WTC11 (cell line): ENCODE data around the gene ERC2. TPM values are rescaled to one million over a fixed set of nuclear protein-coding genes. Genes with fewer than 3 reads are reported as not detected.
A peak's percentile ranks its signal among the peaks of the same experiment; 100 is the strongest.

Experiments
- ATAC-seq: fragments of 200-7000 bp; cut with Tn5 transposase; 2 replicates; pipeline ENCODE4 v1.10.0; 2021; ENCODE audit warnings: mild to moderate bottlenecking, moderate library complexity
- CTCF ChIA-PET: fragments of 300-600 bp; sonication (Branson Sonifier 250); formaldehyde crosslinking; loops from one replicate; lab custom pipeline; 2021; ENCODE audit warnings: antibody characterized with exemption; lab: Charles Lee
- POLR2A ChIA-PET: fragments of 350-600 bp; sonication (Branson Sonifier 250); formaldehyde crosslinking; loops from one replicate; lab custom pipeline; 2021; ENCODE audit warnings: antibody characterized with exemption; lab: Charles Lee
- DNase-seq: peaks from one replicate; pipeline ENCODE4 v3.0.0; 2021; ENCODE audit warnings: low spot score
- H3K27ac Mint-ChIP-seq: 2 replicates; pipeline ENCODE4 v1.8.0; 2021; ENCODE audit warnings: mixed read lengths
- H3K27me3 Mint-ChIP-seq: 2 replicates; pipeline ENCODE4 v1.8.0; 2021; ENCODE audit warnings: low read depth, mild to moderate bottlenecking, moderate library complexity, mixed read lengths
- H3K36me3 Mint-ChIP-seq: 2 replicates; pipeline ENCODE4 v1.8.0; 2021; ENCODE audit warnings: mixed read lengths
- H3K4me1 Mint-ChIP-seq: 2 replicates; pipeline ENCODE4 v1.8.0; 2022; ENCODE audit warnings: mixed read lengths
- H3K4me3 Mint-ChIP-seq: 2 replicates; pipeline ENCODE4 v1.8.0; 2021; ENCODE audit warnings: mild to moderate bottlenecking, moderate library complexity, mixed read lengths
- H3K9me3 Mint-ChIP-seq: 2 replicates; pipeline ENCODE4 v1.8.0; 2021; ENCODE audit warnings: mixed read lengths
- FOXK1 ChIP-seq: sonication (generic); formaldehyde crosslinking; IDR thresholded peaks from 2 replicates; pipeline ENCODE4 v1.8.0; 2022; ENCODE audit warnings: mild to moderate bottlenecking, moderate library complexity, missing genetic modification reagents
- FOXP1 ChIP-seq: sonication (generic); formaldehyde crosslinking; IDR thresholded peaks from 2 replicates; pipeline ENCODE4 v1.8.0; 2022; ENCODE audit warnings: missing genetic modification reagents, mild to moderate bottlenecking, moderate library complexity, borderline replicate concordance
- JUN ChIP-seq: sonication (generic); formaldehyde crosslinking; IDR thresholded peaks from 2 replicates; pipeline ENCODE4 v1.8.0; 2023; ENCODE audit warnings: mild to moderate bottlenecking, missing genetic modification reagents
- MYBL2 ChIP-seq: sonication (generic); formaldehyde crosslinking; IDR thresholded peaks from 2 replicates; pipeline ENCODE4 v1.8.1; 2023; ENCODE audit warnings: mild to moderate bottlenecking, moderate library complexity, missing genetic modification reagents
- NFE2L1 ChIP-seq: sonication (generic); formaldehyde crosslinking; IDR thresholded peaks from 2 replicates; pipeline ENCODE4 v1.8.1; 2023; ENCODE audit warnings: missing genetic modification reagents
- TP53 ChIP-seq: sonication (generic); formaldehyde crosslinking; IDR thresholded peaks from 2 replicates; pipeline ENCODE4 v1.8.1; 2023; ENCODE audit warnings: mild to moderate bottlenecking, missing genetic modification reagents
- ZNF263 ChIP-seq: sonication (generic); formaldehyde crosslinking; IDR thresholded peaks from 2 replicates; pipeline ENCODE4 v1.8.1; 2022; ENCODE audit warnings: low read depth, mild to moderate bottlenecking, moderate library complexity, missing genetic modification reagents
- total RNA-seq: library from RNA; stranded (reverse); gene quantifications from 3 replicates; pipeline ENCODE4 v1.2.3, GENCODE V29; 2021
- TF ChIP-seq, protein P1 (sequence below): sonication (generic); formaldehyde crosslinking; IDR thresholded peaks from 2 replicates; pipeline ENCODE4 v1.8.1; 2023; ENCODE audit warnings: mild to moderate bottlenecking, missing genetic modification reagents
- TF ChIP-seq, protein P2 (sequence below): sonication (generic); formaldehyde crosslinking; conservative IDR thresholded peaks from 2 replicates; pipeline ENCODE4 v1.8.1; 2022; ENCODE audit warnings: mild to moderate bottlenecking, missing genetic modification reagents
- TF ChIP-seq, protein P3 (sequence below): fragments of 200-600 bp; IDR thresholded peaks from 2 replicates; pipeline ENCODE4 v1.8.0; 2022; ENCODE audit warnings: antibody characterized with exemption
- TF ChIP-seq, protein P4 (sequence below): sonication (generic); formaldehyde crosslinking; conservative IDR thresholded peaks from 2 replicates; pipeline ENCODE4 v1.8.1; 2023; ENCODE audit warnings: mild to moderate bottlenecking, low read depth, missing genetic modification reagents, moderate library complexity

The ERC2 gene
- total RNA-seq, 1 experiment from 2014 or later, result 23.5 TPM

DNA sequence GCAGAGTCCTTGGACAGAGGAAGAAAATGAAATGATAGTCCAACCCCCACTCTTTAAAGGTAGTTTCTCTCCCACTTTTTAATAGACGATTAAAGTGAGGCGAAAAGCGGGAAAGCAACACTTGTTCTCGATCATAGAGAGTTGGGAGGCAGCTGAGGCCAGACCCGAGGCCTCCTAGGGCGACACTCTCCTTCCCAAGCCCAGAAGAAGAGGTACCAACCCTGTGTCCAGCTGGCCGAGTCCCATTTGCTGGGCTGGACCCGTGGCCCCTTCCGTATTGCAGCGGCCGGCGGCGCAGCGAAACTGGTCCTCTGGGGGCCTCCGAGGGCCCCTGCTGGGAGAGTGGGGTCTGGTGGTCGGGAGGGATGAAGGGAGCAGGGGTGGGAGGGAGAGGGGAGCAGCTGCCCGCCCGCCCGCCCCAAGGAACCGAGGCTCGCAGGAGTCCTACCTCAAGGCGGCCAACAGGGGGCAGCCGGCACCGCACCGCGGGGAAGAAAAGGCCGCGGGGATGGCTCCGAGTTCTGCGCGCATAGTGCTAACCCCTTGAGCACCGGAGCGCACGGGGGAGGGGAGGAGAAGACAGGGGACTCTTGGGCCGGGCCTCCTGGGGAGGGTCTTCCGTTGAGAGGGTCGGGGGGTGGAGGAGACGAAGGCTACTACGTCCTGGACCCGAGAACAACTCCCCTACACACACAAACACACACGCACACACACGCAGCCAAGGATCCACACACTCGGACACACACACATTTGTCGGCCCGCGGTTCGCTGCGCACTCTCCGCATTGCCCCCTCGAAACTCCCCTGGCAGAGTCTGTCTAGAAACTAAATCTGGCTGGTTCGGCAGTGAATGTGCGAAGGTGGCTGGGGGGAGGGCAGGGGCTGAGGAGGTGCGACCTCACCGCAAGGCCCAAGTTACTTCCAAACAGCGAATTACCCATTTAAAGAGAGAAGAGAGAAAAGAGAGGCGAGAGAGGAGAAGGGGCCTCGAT is 983.2 kb downstream of the ERC2 start (continued):
- peak; percentile 55; the same call in 1 of the 2 replicates for TF ChIP-seq FOXP1 (CRISPR knock-in tag)
- TF ChIP-seq MYBL2 (CRISPR knock-in tag), result 0 out of 2 replicates have a peak, but pooled peaks have one; percentile 40
- TF ChIP-seq, protein P1, sequence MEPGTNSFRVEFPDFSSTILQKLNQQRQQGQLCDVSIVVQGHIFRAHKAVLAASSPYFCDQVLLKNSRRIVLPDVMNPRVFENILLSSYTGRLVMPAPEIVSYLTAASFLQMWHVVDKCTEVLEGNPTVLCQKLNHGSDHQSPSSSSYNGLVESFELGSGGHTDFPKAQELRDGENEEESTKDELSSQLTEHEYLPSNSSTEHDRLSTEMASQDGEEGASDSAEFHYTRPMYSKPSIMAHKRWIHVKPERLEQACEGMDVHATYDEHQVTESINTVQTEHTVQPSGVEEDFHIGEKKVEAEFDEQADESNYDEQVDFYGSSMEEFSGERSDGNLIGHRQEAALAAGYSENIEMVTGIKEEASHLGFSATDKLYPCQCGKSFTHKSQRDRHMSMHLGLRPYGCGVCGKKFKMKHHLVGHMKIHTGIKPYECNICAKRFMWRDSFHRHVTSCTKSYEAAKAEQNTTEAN (CRISPR knock-in tag), result peak; percentile 82; the same call in 1 of the 2 replicates
- TF ChIP-seq NFE2L1 (CRISPR knock-in tag), result peak; percentile 46; the same call in 1 of the 2 replicates
- TF ChIP-seq, all 79 proteins: peak for 7

DNA sequence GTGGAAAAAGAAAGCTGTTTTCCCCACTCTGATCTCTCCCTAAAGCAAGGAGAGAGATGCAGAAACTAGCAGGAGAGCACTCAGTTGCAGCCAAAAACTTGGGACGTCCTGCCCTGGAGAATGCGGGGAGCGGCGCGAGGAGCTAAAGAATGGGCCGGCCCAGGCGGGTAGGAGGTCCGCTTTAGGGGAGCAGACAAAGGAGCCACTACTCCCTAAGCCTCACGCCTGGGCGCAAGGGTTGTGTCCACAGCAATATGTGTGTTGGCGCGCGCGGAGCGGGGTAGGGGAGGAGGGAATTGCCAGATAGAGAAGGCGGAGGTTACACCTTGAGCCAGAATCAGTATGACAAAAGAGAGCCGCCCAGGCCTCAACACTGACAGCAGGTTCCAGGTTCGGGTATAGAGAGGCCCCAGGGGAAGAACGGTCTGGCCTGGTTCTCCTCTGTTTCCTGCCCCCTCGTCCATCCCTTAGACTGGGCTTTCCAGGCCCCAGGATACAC is 984.0 kb downstream of the ERC2 start:
- POLR2A ChIA-PET, result no interaction called here
- Mint-ChIP-seq H3K27me3 (peaks cover 91% of the 10 kb centered on the region), H3K27ac (no peak overlapping the region), H3K4me3 (peak overlapping the region; percentile 85)
- TF ChIP-seq FOXP1 (CRISPR knock-in tag), result no peak
- TF ChIP-seq, protein P2, sequence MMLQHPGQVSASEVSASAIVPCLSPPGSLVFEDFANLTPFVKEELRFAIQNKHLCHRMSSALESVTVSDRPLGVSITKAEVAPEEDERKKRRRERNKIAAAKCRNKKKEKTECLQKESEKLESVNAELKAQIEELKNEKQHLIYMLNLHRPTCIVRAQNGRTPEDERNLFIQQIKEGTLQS (CRISPR knock-in tag), result no peak
- TF ChIP-seq, protein P1 (CRISPR knock-in tag), result no peak
- TF ChIP-seq, all 79 proteins: peak for 0
- CTCF ChIA-PET, result interaction anchor here (0.5 to 1.9 kb wide), 22 partner anchors 9 to 767 kb away, joined by 3 to 13 read pairs (median 4); no protein-coding TSS in a partner anchor
- ATAC-seq, result peak; percentile 3
- Mint-ChIP-seq H3K4me1 (peaks cover 30% of the 10 kb centered on the region), H3K9me3 (no peaks in the 10 kb centered on the region), H3K36me3 (no peaks in the 10 kb centered on the region)
- peak; percentile 53 for DNase-seq

DNA sequence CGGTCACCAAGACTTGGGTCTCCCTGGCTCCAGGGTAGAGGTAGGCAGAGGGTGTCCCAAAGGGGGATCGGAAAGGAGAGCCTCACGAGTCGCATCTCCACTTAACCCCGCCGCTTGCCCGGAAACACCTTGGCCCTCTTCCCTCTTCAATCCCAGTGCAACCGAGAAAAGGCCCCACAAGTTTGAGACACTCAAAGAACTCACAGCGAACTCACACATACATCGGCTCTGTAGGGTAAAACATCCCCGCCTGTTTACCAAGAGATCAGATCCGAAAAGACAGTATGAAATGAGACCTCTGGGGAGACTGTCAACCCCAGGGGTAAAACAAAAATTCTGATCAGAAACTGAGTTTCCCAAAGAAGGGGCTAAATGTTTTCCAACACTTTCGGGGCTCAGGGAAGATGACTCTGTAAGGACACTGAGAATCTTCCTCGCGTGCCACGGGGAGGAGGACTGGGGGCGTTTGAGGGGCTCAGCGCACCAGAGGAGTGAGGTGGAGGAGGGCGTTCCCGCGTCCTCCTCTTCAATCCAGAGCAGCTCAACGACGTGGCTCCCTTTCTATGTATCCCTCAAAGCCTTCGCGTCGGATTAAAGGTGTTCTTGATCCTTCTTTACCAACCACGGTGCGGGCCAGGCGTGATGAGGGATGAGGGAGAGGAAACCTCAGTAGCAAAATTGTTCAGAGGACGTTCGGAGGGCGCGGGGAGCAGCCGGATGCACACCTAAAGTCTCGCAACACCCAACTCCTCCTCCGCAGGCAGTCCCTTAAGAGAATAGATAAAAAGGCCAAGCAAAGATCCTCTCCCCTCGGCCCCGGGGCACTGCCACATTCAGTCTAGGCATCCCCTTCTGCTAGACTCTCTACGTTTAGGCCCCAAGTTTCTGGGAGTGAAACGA is 984.8 kb downstream of the ERC2 start:
- peak overlapping the region; percentile 85 for H3K4me3 Mint-ChIP-seq
- peaks cover 91% of the 10 kb centered on the region for H3K27me3 Mint-ChIP-seq
- ChIA-PET CTCF (interaction anchor here (0.5 to 2.0 kb wide), 9 partner anchors 8 to 768 kb away, joined by 3 to 13 read pairs (median 5); no protein-coding TSS in a partner anchor), POLR2A (no interaction called here)
- ATAC-seq (no peak), DNase-seq (no peak)
- peaks cover 27% of the 10 kb centered on the region for H3K4me1 Mint-ChIP-seq
- no peak overlapping the region for H3K27ac Mint-ChIP-seq
- H3K36me3 Mint-ChIP-seq, result no peaks in the 10 kb centered on the region
- no peak for TF ChIP-seq JUN
- TF ChIP-seq TP53, result no peak
- TF ChIP-seq, protein P2 (CRISPR knock-in tag), result no peak
- no peak for TF ChIP-seq FOXK1
- TF ChIP-seq, protein P3, sequence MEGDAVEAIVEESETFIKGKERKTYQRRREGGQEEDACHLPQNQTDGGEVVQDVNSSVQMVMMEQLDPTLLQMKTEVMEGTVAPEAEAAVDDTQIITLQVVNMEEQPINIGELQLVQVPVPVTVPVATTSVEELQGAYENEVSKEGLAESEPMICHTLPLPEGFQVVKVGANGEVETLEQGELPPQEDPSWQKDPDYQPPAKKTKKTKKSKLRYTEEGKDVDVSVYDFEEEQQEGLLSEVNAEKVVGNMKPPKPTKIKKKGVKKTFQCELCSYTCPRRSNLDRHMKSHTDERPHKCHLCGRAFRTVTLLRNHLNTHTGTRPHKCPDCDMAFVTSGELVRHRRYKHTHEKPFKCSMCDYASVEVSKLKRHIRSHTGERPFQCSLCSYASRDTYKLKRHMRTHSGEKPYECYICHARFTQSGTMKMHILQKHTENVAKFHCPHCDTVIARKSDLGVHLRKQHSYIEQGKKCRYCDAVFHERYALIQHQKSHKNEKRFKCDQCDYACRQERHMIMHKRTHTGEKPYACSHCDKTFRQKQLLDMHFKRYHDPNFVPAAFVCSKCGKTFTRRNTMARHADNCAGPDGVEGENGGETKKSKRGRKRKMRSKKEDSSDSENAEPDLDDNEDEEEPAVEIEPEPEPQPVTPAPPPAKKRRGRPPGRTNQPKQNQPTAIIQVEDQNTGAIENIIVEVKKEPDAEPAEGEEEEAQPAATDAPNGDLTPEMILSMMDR, result no peak
- TF ChIP-seq, protein P4, sequence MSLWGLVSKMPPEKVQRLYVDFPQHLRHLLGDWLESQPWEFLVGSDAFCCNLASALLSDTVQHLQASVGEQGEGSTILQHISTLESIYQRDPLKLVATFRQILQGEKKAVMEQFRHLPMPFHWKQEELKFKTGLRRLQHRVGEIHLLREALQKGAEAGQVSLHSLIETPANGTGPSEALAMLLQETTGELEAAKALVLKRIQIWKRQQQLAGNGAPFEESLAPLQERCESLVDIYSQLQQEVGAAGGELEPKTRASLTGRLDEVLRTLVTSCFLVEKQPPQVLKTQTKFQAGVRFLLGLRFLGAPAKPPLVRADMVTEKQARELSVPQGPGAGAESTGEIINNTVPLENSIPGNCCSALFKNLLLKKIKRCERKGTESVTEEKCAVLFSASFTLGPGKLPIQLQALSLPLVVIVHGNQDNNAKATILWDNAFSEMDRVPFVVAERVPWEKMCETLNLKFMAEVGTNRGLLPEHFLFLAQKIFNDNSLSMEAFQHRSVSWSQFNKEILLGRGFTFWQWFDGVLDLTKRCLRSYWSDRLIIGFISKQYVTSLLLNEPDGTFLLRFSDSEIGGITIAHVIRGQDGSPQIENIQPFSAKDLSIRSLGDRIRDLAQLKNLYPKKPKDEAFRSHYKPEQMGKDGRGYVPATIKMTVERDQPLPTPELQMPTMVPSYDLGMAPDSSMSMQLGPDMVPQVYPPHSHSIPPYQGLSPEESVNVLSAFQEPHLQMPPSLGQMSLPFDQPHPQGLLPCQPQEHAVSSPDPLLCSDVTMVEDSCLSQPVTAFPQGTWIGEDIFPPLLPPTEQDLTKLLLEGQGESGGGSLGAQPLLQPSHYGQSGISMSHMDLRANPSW, result no peak
- TF ChIP-seq ZNF263 (CRISPR knock-in tag), result peak; percentile 62; the same call in 1 of the 2 replicates
- TF ChIP-seq, all 79 proteins: peak for 1
- H3K9me3 Mint-ChIP-seq, result no peaks in the 10 kb centered on the region
